Endothelial cell of umbilical vein (primary cell): Measurements from ENCODE around the gene RAI2. TPM values are rescaled to one million over a fixed set of nuclear protein-coding genes. Genes with fewer than 3 reads are reported as not detected.

Source experiments
- BruUV-seq: library from RNA; stranded (reverse); fragments of 400-500 nt; replicated peaks from 2 replicates; lab custom pipeline; 2021; lab: Mats Ljungman, UMichigan
- CTCF ChIA-PET: fragments of 300-600, 350-600 bp; sonication (Branson Sonifier 250); formaldehyde crosslinking; loops from one replicate; lab custom pipeline; 2021; ENCODE audit warnings: antibody characterized with exemption, inconsistent platforms; lab: Charles Lee
- POLR2A ChIA-PET: fragments of 300-600, 350-600 bp; sonication (Branson Sonifier 250); formaldehyde crosslinking; loops from one replicate; lab custom pipeline; 2021; ENCODE audit warnings: antibody characterized with exemption, inconsistent platforms; lab: Charles Lee
- DNase-seq: peaks from one replicate; pipeline ENCODE4 v3.0.0-alpha.2; 2011; ENCODE audit warnings: low read depth, low spot score
- FAIRE-seq: peaks from 2 replicates; lab custom pipeline; 2011; peaks lifted over from hg19 to GRCh38; lab: Jason Lieb, UNC
- H2AFZ ChIP-seq: 2 replicates; pipeline ENCODE4 v1.6.0; 2012; ENCODE audit warnings: low read depth, low read length, control low read depth, inconsistent platforms
- H3K27ac ChIP-seq: 2 replicates; pipeline ENCODE4 v1.5.1; 2011; ENCODE audit warnings: low read depth, mild to moderate bottlenecking, control low read depth, low read length, moderate library complexity; ENCODE audit not compliant: insufficient read depth
- H3K27me3 ChIP-seq, 2 experiments: 2 replicates each; pipeline versions ENCODE4 v1.6.0 to v1.6.1; 2011; ENCODE audit warnings: low read length in 2 of 2, mixed read lengths in 1 of 2; ENCODE audit not compliant: control insufficient read depth in 2 of 2, insufficient read depth in 2 of 2
- H3K36me3 ChIP-seq, 2 experiments: 2 replicates in 1 of 2; 3 replicates in 1 of 2; pipeline ENCODE4 v1.5.1; 2011; ENCODE audit warnings: low read length in 2 of 2, mild to moderate bottlenecking in 1 of 2, moderate library complexity in 1 of 2; ENCODE audit not compliant: control insufficient read depth in 2 of 2, insufficient read depth in 2 of 2; ENCODE audit errors: extremely low read depth in 1 of 2
- H3K4me1 ChIP-seq: 3 replicates; pipeline ENCODE4 v1.5.1; 2011; ENCODE audit warnings: mild to moderate bottlenecking, low read length; ENCODE audit not compliant: control insufficient read depth, insufficient read depth; ENCODE audit errors: extremely low read depth
- H3K4me2 ChIP-seq: 2 replicates; pipeline ENCODE4 v1.6.1; 2011; ENCODE audit warnings: low read length, control low read depth, mixed read lengths; ENCODE audit not compliant: insufficient read depth
- H3K4me3 ChIP-seq, 3 experiments: fragments of 200-600 bp in 1 of 3; sonication (generic), shearing (Covaris generic) in 1 of 3; replicated peaks in 1 of 3; 2 replicates each; pipeline ENCODE4 v1.5.1; 2011 to 2016; ENCODE audit warnings: control low read depth in 3 of 3, low read length in 3 of 3, mild to moderate bottlenecking in 2 of 3, inconsistent platforms in 1 of 3, low read depth in 1 of 3, moderate library complexity in 1 of 3; ENCODE audit not compliant: insufficient read depth in 1 of 3
- H3K79me2 ChIP-seq: 2 replicates; pipeline ENCODE4 v1.6.0; 2012; ENCODE audit warnings: low read length, inconsistent platforms; ENCODE audit not compliant: control insufficient read depth, insufficient read depth
- H3K9ac ChIP-seq: replicated peaks from 2 replicates; pipeline ENCODE3; 2011; ENCODE audit warnings: low read length, control low read depth; ENCODE audit not compliant: insufficient read depth; ENCODE audit errors: extremely low read depth
- H3K9me1 ChIP-seq: replicated peaks from 3 replicates; pipeline ENCODE4 v1.6.0; 2011; ENCODE audit warnings: mild to moderate bottlenecking, low read length; ENCODE audit not compliant: control insufficient read depth, insufficient read depth; ENCODE audit errors: extremely low read depth
- H3K9me3 ChIP-seq: replicated peaks from 2 replicates; pipeline ENCODE4 v1.5.1; 2012; ENCODE audit warnings: low read length, inconsistent platforms; ENCODE audit not compliant: control insufficient read depth, insufficient read depth
- H4K20me1 ChIP-seq: replicated peaks from 2 replicates; pipeline ENCODE3; 2011; ENCODE audit warnings: mild to moderate bottlenecking, low read length; ENCODE audit not compliant: control insufficient read depth, insufficient read depth; ENCODE audit errors: extremely low read depth
- EZH2 ChIP-seq: IDR thresholded peaks from 2 replicates; pipeline ENCODE4 v1.6.1; 2012; ENCODE audit warnings: borderline replicate concordance, low read depth, mild to moderate bottlenecking, moderate library complexity, low read length, inconsistent platforms; ENCODE audit not compliant: severe bottlenecking
- FOS ChIP-seq: IDR thresholded peaks from 2 replicates; pipeline ENCODE4 v1.6.1; 2011; ENCODE audit warnings: mild to moderate bottlenecking, low read length, moderate library complexity, borderline replicate concordance; ENCODE audit not compliant: insufficient read depth
- GATA2 ChIP-seq: IDR thresholded peaks from 2 replicates; pipeline ENCODE4 v1.7.0; 2011; ENCODE audit warnings: low read depth, mild to moderate bottlenecking, moderate library complexity, mixed read lengths, low read length; ENCODE audit not compliant: insufficient read length, insufficient read depth
- JUN ChIP-seq: IDR thresholded peaks from 2 replicates; pipeline ENCODE4 v1.6.1; 2011; ENCODE audit warnings: borderline replicate concordance, low read depth; ENCODE audit not compliant: insufficient read length, insufficient read depth
- MYC ChIP-seq: IDR thresholded peaks from one replicate; pipeline ENCODE4 v1.6.1; 2011; ENCODE audit warnings: mild to moderate bottlenecking, low read depth, low read length
- POLR2A ChIP-seq: IDR thresholded peaks from 2 replicates; pipeline ENCODE4 v1.6.1; 2012; ENCODE audit warnings: low read depth, mild to moderate bottlenecking, control low read depth, low read length
- POLR2AphosphoS5 ChIP-seq: IDR thresholded peaks from 2 replicates; pipeline ENCODE4 v1.6.1; 2012; ENCODE audit warnings: low read depth, mild to moderate bottlenecking, control low read depth, low read length, moderate library complexity; ENCODE audit not compliant: insufficient read depth
- dilution Hi-C: fragments of 300-500 bp; cut with MboI; formaldehyde crosslinking; loops from one replicate; pipeline ENCODE4 v1.15.0; 2019; ENCODE audit warnings: low sequenced_read_pairs; ENCODE audit not compliant: extremely low pct_ligation_motif_present
- intact Hi-C: fragments of 100-400 bp; cut with micrococcal nuclease; formaldehyde crosslinking; loops from one replicate; pipeline ENCODE4 v1.10.0; 2022
- polyA plus RNA-seq, 4 experiments: library from polyadenylated mRNA; depleted of rRNA in 3 of 4; stranded (reverse) in 3 of 4; unstranded in 1 of 4; fragments of >200 nt; gene quantifications; 2 replicates each; pipeline versions ENCODE4 v1.2.1 to v1.2.3, GENCODE V29; 2011 to 2012; ENCODE audit warnings: missing spikeins in 1 of 4
- total RNA-seq: library from RNA; stranded (reverse); gene quantifications from 2 replicates; pipeline ENCODE4 v1.2.3, GENCODE V29; 2021
- TF ChIP-seq, protein P1 (sequence below): IDR thresholded peaks from 2 replicates; pipeline ENCODE4 v1.6.1; 2011; ENCODE audit not compliant: insufficient read depth, insufficient read length
- TF ChIP-seq, protein P2 (sequence below), 2 donors: IDR thresholded peaks; 1 replicate in 1 of 2; 2 replicates in 1 of 2; pipeline ENCODE4 v1.5.1; 2011; ENCODE audit warnings: low read length in 2 of 2, mild to moderate bottlenecking in 2 of 2, moderate library complexity in 2 of 2, control low read depth in 1 of 2, inconsistent platforms in 1 of 2, low read depth in 1 of 2; ENCODE audit not compliant: insufficient read depth in 1 of 2; ENCODE audit errors: extremely low read depth in 1 of 2

RAI2 gene
- total and polyA plus RNA-seq, 2 donors (not counting 3 experiments of a cell fraction or from before 2014, with no cell fraction given) = 0.19 to 0.91 TPM

DNA sequence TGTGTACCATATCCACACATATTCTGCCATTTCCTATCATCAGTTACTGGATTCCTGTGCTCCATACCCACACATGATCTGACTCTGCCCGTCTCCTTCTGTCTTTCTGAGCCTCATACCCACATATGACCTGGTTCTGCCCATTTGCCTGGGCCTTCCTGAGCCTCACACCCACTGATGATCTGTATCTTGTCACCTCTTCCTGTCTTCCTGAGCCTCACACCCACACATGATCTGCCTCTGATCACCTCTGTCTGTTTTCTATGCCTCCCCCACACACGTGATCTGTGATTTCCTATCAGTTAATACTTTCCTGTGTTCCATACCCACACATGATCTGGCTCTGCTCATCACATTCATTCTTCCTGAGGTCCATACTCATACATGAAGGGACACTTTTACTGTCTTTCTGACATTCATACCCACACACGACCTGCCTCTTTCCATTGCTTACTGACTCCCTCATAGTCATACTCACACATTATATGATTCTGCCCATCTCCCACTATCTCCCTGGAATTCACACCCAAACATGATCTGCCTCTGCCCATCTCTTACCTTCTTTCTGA, 91.3 kb downstream of the RAI2 start:
- BruUV-seq = no TSS peak
- no peak overlapping the region for H3K9ac ChIP-seq
- H2AFZ ChIP-seq = no peak overlapping the region
- FAIRE-seq (no peak), DNase-seq (no peak)
- H3K27me3 ChIP-seq = no peaks in the 10 kb centered on the region
- H3K9me1 ChIP-seq = no peaks in the 10 kb centered on the region
- H3K4me2 ChIP-seq = no peak overlapping the region
- no peak overlapping the region for H3K27ac ChIP-seq
- CTCF ChIA-PET = no interaction called here
- no peaks in the 10 kb centered on the region for H3K4me1 ChIP-seq
- no peak for TF ChIP-seq FOS
- no peak for TF ChIP-seq POLR2AphosphoS5
- TF ChIP-seq, protein P1, sequence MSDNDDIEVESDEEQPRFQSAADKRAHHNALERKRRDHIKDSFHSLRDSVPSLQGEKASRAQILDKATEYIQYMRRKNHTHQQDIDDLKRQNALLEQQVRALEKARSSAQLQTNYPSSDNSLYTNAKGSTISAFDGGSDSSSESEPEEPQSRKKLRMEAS = no peak
- no peak for TF ChIP-seq POLR2A
- no peak for TF ChIP-seq EZH2
- no peak for TF ChIP-seq GATA2
- TF ChIP-seq, protein P2, sequence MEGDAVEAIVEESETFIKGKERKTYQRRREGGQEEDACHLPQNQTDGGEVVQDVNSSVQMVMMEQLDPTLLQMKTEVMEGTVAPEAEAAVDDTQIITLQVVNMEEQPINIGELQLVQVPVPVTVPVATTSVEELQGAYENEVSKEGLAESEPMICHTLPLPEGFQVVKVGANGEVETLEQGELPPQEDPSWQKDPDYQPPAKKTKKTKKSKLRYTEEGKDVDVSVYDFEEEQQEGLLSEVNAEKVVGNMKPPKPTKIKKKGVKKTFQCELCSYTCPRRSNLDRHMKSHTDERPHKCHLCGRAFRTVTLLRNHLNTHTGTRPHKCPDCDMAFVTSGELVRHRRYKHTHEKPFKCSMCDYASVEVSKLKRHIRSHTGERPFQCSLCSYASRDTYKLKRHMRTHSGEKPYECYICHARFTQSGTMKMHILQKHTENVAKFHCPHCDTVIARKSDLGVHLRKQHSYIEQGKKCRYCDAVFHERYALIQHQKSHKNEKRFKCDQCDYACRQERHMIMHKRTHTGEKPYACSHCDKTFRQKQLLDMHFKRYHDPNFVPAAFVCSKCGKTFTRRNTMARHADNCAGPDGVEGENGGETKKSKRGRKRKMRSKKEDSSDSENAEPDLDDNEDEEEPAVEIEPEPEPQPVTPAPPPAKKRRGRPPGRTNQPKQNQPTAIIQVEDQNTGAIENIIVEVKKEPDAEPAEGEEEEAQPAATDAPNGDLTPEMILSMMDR (IDR thresholded peaks at IDR 0.05; ENCODE audit: extremely low read depth in 1 of 2, insufficient read depth in 1 of 2, low read depth in 1 of 2, low read length in 2 of 2) = no peak
- TF ChIP-seq MYC = no peak
- TF ChIP-seq JUN = no peak
- no peaks in the 10 kb centered on the region for H3K9me3 ChIP-seq
- dilution Hi-C loops = no loop called here
- H3K4me3 ChIP-seq = no peak overlapping the region
- POLR2A ChIA-PET = no interaction called here
- no peaks in the 10 kb centered on the region for H4K20me1 ChIP-seq
- intact Hi-C loops = no loop called here
- no peaks in the 10 kb centered on the region for H3K79me2 ChIP-seq
- H3K36me3 ChIP-seq = no peaks in the 10 kb centered on the region
